OCI-LY7 (cell line): ENCODE results near the gene SPESP1. TPM values are rescaled to one million over a fixed set of nuclear protein-coding genes. Genes with fewer than 3 reads are reported as not detected.

Experiments used
- BruUV-seq: library from RNA; stranded (reverse); fragments of 400-500 nt; replicated peaks from 2 replicates; lab custom pipeline; 2021; lab: Mats Ljungman, UMichigan
- CTCF ChIA-PET: fragments of 300-600 bp; sonication (Branson Sonifier 250); formaldehyde crosslinking; loops from one replicate; lab custom pipeline; 2022; ENCODE audit warnings: antibody characterized with exemption; ENCODE audit not compliant: unreplicated experiment; lab: Charles Lee
- POLR2A ChIA-PET: fragments of 300-600 bp; sonication (Branson Sonifier 250); formaldehyde crosslinking; loops from one replicate; lab custom pipeline; 2022; ENCODE audit warnings: antibody characterized with exemption; lab: Charles Lee
- DNase-seq: peaks from one replicate; pipeline ENCODE4 v3.0.0-alpha.2; 2015; ENCODE audit warnings: low spot score
- H2AFZ ChIP-seq: fragments of 200-600 bp; sonication (generic), shearing (Covaris generic); 2 replicates; pipeline ENCODE4 v1.6.1; 2014; ENCODE audit warnings: mild to moderate bottlenecking, antibody characterized with exemption, low read length, moderate library complexity
- H3K27ac ChIP-seq: fragments of 200-600 bp; sonication (generic); 2 replicates; pipeline ENCODE4 v1.5.1; 2014; ENCODE audit warnings: mixed run types, low read depth, mild to moderate bottlenecking, moderate library complexity, low read length, inconsistent platforms; ENCODE audit not compliant: poor library complexity, severe bottlenecking
- H3K36me3 ChIP-seq: fragments of 200-600 bp; sonication (generic); 2 replicates; pipeline ENCODE4 v1.6.1; 2014; ENCODE audit warnings: mild to moderate bottlenecking, antibody characterized with exemption, low read length, moderate library complexity, mixed read lengths; ENCODE audit not compliant: insufficient read depth
- H3K4me1 ChIP-seq: fragments of 200-600 bp; sonication (generic); 2 replicates; pipeline ENCODE4 v1.5.1; 2014; ENCODE audit warnings: mild to moderate bottlenecking, low read length; ENCODE audit not compliant: insufficient read depth, poor library complexity, severe bottlenecking
- H3K4me2 ChIP-seq: fragments of 200-600 bp; sonication (generic); 2 replicates; pipeline ENCODE4 v1.6.1; 2014; ENCODE audit warnings: mild to moderate bottlenecking, low read length
- H3K4me3 ChIP-seq: fragments of 200-600 bp; sonication (generic); 2 replicates; pipeline ENCODE4 v1.5.1; 2014; ENCODE audit warnings: mild to moderate bottlenecking, low read depth, low read length; ENCODE audit not compliant: poor library complexity, severe bottlenecking
- H3K79me2 ChIP-seq: fragments of 200-600 bp; sonication (generic); 2 replicates; pipeline ENCODE4 v1.6.1; 2016; ENCODE audit warnings: low read depth, mild to moderate bottlenecking, low read length, moderate library complexity, mixed read lengths; ENCODE audit not compliant: insufficient read depth
- H3K9me2 ChIP-seq: fragments of 200-600 bp; sonication (generic); 2 replicates; pipeline ENCODE4 v1.6.1; 2016; ENCODE audit warnings: mild to moderate bottlenecking, low read length, mixed read lengths; ENCODE audit not compliant: insufficient read depth
- H3K9me3 ChIP-seq: fragments of 200-600 bp; sonication (generic); 2 replicates; pipeline ENCODE4 v1.6.1; 2014; ENCODE audit warnings: mild to moderate bottlenecking, mixed run types, low read length, mixed read lengths
- H4K20me1 ChIP-seq: fragments of 200-600 bp; sonication (generic); 2 replicates; pipeline ENCODE4 v1.6.1; 2014; ENCODE audit warnings: mild to moderate bottlenecking, antibody characterized with exemption, low read length, moderate library complexity, mixed read lengths; ENCODE audit not compliant: insufficient read depth
- CTCF ChIP-seq: fragments of 200-600 bp; sonication (generic); conservative IDR thresholded peaks from 2 replicates; pipeline ENCODE4 v1.5.1; 2014; ENCODE audit warnings: mild to moderate bottlenecking, antibody characterized with exemption, low read length, moderate library complexity, mixed read lengths
- EZH2phosphoT487 ChIP-seq: fragments of 200-600 bp; sonication (generic); IDR thresholded peaks from 2 replicates; pipeline ENCODE4 v1.6.1; 2018; ENCODE audit warnings: low read depth, borderline replicate concordance, mild to moderate bottlenecking, mixed run types, antibody characterized with exemption, low read length, moderate library complexity, mixed read lengths
- intact Hi-C: fragments of 100-400 bp; cut with micrococcal nuclease; formaldehyde crosslinking; loops from one replicate; pipeline ENCODE4 v1.10.0; 2022; ENCODE audit not compliant: unreplicated experiment
- total RNA-seq, 2 experiments: library from RNA; depleted of rRNA in 1 of 2; stranded (reverse); fragments of >200 nt in 1 of 2; shearing (Covaris generic) in 1 of 2; gene quantifications; 2 replicates each; pipeline ENCODE4 v1.2.3, GENCODE V29; 2014 to 2022

Gene SPESP1
- total RNA-seq, 2 experiments from 2014 or later: not detected

GRCh38 chr15:68900027-68900426 lies 30.3 kb upstream of the SPESP1 start:
- Histone ChIP-seq H3K36me3 (no peaks in the 10 kb centered on the region), H3K4me1 (no peaks in the 10 kb centered on the region), H3K4me2 (no peak overlapping the region), H3K4me3 (no peak overlapping the region), H3K27ac (no peak overlapping the region), H3K9me2 (no peaks in the 10 kb centered on the region), H2AFZ (no peak overlapping the region), H3K9me3 (no peaks in the 10 kb centered on the region), H3K79me2 (no peaks in the 10 kb centered on the region), H4K20me1 (no peaks in the 10 kb centered on the region)
- POLR2A ChIA-PET: no interaction called here
- intact Hi-C loops: no loop called here
- DNase-seq: no peak
- TF ChIP-seq EZH2phosphoT487: no peak
- no peak for TF ChIP-seq CTCF
- CTCF ChIA-PET: no interaction called here
- no TSS peak for BruUV-seq

- CTCF ChIA-PET: no interaction called here
- Histone ChIP-seq H3K9me2 (no peaks in the 10 kb centered on the region), H3K4me1 (no peaks in the 10 kb centered on the region), H3K36me3 (no peaks in the 10 kb centered on the region), H3K79me2 (no peaks in the 10 kb centered on the region), H3K4me3 (no peak overlapping the region), H3K9me3 (no peaks in the 10 kb centered on the region), H4K20me1 (no peaks in the 10 kb centered on the region), H3K27ac (no peak overlapping the region), H2AFZ (no peak overlapping the region), H3K4me2 (no peak overlapping the region)
- POLR2A ChIA-PET: interaction anchor here (0.5 kb wide), 1 partner anchor 165 kb away, joined by 6 read pairs; no protein-coding TSS in a partner anchor
- no TSS peak for BruUV-seq
- DNase-seq: no peak
- no peak for TF ChIP-seq CTCF
- intact Hi-C loops: no loop called here
These were observed 22.9 kb upstream of the SPESP1 start for GRCh38 chr15:68907396-68907923.

- Histone ChIP-seq H3K4me3 (no peak overlapping the region), H2AFZ (no peak overlapping the region), H3K36me3 (no peaks in the 10 kb centered on the region), H3K4me2 (no peak overlapping the region), H3K4me1 (no peaks in the 10 kb centered on the region), H3K9me3 (no peaks in the 10 kb centered on the region), H4K20me1 (no peaks in the 10 kb centered on the region), H3K27ac (no peak overlapping the region), H3K9me2 (no peaks in the 10 kb centered on the region), H3K79me2 (no peaks in the 10 kb centered on the region)
- ChIA-PET CTCF (no interaction called here), POLR2A (interaction anchor here (0.7 kb wide), 1 partner anchor 9 kb away, joined by 3 read pairs; no protein-coding TSS in a partner anchor)
- no TSS peak for BruUV-seq
- DNase-seq: no peak
- intact Hi-C loops: no loop called here
- no peak for TF ChIP-seq CTCF
- no peak for TF ChIP-seq EZH2phosphoT487
These were observed 20.7 kb upstream of the SPESP1 start for GRCh38 chr15:68909601-68910100.
